Endothelial cell of umbilical vein (primary cell): Measurements from ENCODE around the gene NFXL1.

Source experiments
- CTCF ChIP-seq, 2 donors: IDR thresholded peaks; 1 replicate in 1 of 2; 2 replicates in 1 of 2; pipeline ENCODE4 v1.5.1; 2011; ENCODE audit warnings: low read length in 2 of 2, mild to moderate bottlenecking in 2 of 2, moderate library complexity in 2 of 2, control low read depth in 1 of 2, inconsistent platforms in 1 of 2, low read depth in 1 of 2; ENCODE audit not compliant: insufficient read depth in 1 of 2; ENCODE audit errors: extremely low read depth in 1 of 2
- EZH2 ChIP-seq: IDR thresholded peaks from 2 replicates; pipeline ENCODE4 v1.6.1; 2012; ENCODE audit warnings: borderline replicate concordance, low read depth, mild to moderate bottlenecking, moderate library complexity, low read length, inconsistent platforms; ENCODE audit not compliant: severe bottlenecking
- MAX ChIP-seq: IDR thresholded peaks from 2 replicates; pipeline ENCODE4 v1.6.1; 2011; ENCODE audit not compliant: insufficient read depth, insufficient read length

DNA sequence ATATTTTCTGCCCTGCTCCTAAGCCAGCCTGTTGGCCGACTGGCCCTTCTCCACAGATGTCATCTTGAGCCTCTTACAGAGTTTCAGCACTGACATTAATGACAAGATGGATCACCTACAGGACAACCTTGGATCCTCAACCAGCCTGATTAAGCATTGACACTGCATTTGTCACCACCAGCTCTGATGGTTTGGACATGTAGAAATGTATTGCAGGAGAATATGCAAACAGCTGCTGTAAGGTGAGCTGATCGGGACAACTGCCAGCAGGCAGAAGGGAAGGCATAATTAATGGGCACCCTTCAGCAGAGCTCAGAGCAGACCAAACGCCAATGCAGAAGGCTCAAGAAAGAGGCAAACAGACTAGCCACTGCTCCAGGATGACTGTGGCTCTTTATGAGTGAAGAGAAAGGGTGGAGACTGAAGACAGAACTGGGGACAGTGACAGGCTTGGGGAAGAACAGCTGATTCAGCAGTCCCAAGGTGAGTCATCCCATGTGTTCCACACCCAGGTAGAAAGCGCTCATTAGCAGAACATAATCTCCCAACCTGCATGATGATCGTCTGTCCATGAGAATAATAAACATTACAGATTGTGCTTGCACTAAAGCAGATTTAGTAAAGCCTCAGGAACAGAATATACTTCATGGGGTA, 83.2 kb downstream of the NFXL1 start:
- TF ChIP-seq EZH2: no peak
- no peak for TF ChIP-seq MAX
- no peak for TF ChIP-seq CTCF (IDR thresholded peaks at IDR 0.05; ENCODE audit: extremely low read depth in 1 of 2, insufficient read depth in 1 of 2, low read depth in 1 of 2, low read length in 2 of 2)
